Neural crest cell (in vitro differentiated cells): ENCODE measurements around the gene INSC. TPM values are rescaled to one million over a fixed set of nuclear protein-coding genes. Genes with fewer than 3 reads are reported as not detected.

ENCODE experiments used
- DNase-seq: peaks from one replicate; pipeline ENCODE4 v3.0.0; 2021; ENCODE audit warnings: low read depth, mixed read lengths, low spot score
- H3K27ac Mint-ChIP-seq: one replicate; pipeline ENCODE4 v1.8.0; 2021; ENCODE audit warnings: mild to moderate bottlenecking, mixed read lengths; ENCODE audit not compliant: unreplicated experiment
- H3K27me3 Mint-ChIP-seq: 2 replicates; pipeline ENCODE4 v1.8.0; 2021; ENCODE audit warnings: low read depth, mild to moderate bottlenecking, mixed read lengths
- H3K36me3 Mint-ChIP-seq: 2 replicates; pipeline ENCODE4 v1.8.0; 2021; ENCODE audit warnings: low read depth, mild to moderate bottlenecking, mixed read lengths
- H3K4me1 Mint-ChIP-seq: 2 replicates; pipeline ENCODE4 v1.8.0; 2021; ENCODE audit warnings: mixed read lengths
- H3K4me3 Mint-ChIP-seq: one replicate; pipeline ENCODE4 v1.8.0; 2021; ENCODE audit warnings: mild to moderate bottlenecking, mixed read lengths
- H3K9me3 Mint-ChIP-seq: 2 replicates; pipeline ENCODE4 v1.8.0; 2021; ENCODE audit warnings: mixed read lengths
- total RNA-seq: library from RNA; stranded (reverse); gene quantifications from 2 replicates; pipeline ENCODE4 v1.2.1, GENCODE V29; 2021
- TF ChIP-seq, protein P1 (sequence below): fragments of 200-600 bp; sonication (generic); conservative IDR thresholded peaks from 2 replicates; pipeline ENCODE4 v1.5.0; 2021; ENCODE audit warnings: antibody characterized with exemption, mild to moderate bottlenecking

INSC gene
- total RNA-seq, 1 donor from 2014 or later, result 2.6 TPM

- Mint-ChIP-seq H3K27ac (no peak overlapping the region), H3K4me1 (peaks cover 22% of the 10 kb centered on the region), H3K27me3 (no peaks in the 10 kb centered on the region), H3K36me3 (peaks cover 1% of the 10 kb centered on the region), H3K4me3 (no peak overlapping the region), H3K9me3 (peaks cover 2% of the 10 kb centered on the region)
- TF ChIP-seq, protein P1, sequence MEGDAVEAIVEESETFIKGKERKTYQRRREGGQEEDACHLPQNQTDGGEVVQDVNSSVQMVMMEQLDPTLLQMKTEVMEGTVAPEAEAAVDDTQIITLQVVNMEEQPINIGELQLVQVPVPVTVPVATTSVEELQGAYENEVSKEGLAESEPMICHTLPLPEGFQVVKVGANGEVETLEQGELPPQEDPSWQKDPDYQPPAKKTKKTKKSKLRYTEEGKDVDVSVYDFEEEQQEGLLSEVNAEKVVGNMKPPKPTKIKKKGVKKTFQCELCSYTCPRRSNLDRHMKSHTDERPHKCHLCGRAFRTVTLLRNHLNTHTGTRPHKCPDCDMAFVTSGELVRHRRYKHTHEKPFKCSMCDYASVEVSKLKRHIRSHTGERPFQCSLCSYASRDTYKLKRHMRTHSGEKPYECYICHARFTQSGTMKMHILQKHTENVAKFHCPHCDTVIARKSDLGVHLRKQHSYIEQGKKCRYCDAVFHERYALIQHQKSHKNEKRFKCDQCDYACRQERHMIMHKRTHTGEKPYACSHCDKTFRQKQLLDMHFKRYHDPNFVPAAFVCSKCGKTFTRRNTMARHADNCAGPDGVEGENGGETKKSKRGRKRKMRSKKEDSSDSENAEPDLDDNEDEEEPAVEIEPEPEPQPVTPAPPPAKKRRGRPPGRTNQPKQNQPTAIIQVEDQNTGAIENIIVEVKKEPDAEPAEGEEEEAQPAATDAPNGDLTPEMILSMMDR, result no peak
- no peak for DNase-seq
These were observed 55.3 kb downstream of the INSC start for GRCh38 chr11:15169815-15170551.

- Mint-ChIP-seq H3K4me3 (no peak overlapping the region), H3K9me3 (peaks cover 2% of the 10 kb centered on the region)
- no peak for DNase-seq
These were observed 56.0 kb downstream of the INSC start for GRCh38 chr11:15170698-15171097.

GRCh38 chr11:15171956-15172355 is 57.2 kb downstream of the INSC start:
- Mint-ChIP-seq H3K27ac (no peak overlapping the region), H3K27me3 (no peaks in the 10 kb centered on the region), H3K9me3 (no peaks in the 10 kb centered on the region), H3K36me3 (no peaks in the 10 kb centered on the region), H3K4me3 (no peak overlapping the region), H3K4me1 (peaks cover 22% of the 10 kb centered on the region)
- TF ChIP-seq, protein P1, result no peak
- DNase-seq, result no peak

More at GRCh38 chr11:15170698-15171097, 56.0 kb downstream of the INSC start:
- peaks cover 22% of the 10 kb centered on the region for H3K4me1 Mint-ChIP-seq
- no peak overlapping the region for H3K27ac Mint-ChIP-seq
- no peaks in the 10 kb centered on the region for H3K27me3 Mint-ChIP-seq
- H3K36me3 Mint-ChIP-seq, result no peaks in the 10 kb centered on the region
- TF ChIP-seq, protein P1, result no peak

- DNase-seq, result no peak
- Mint-ChIP-seq H3K4me1 (peaks cover 10% of the 10 kb centered on the region), H3K27ac (no peak overlapping the region), H3K9me3 (no peaks in the 10 kb centered on the region), H3K4me3 (no peak overlapping the region), H3K27me3 (no peaks in the 10 kb centered on the region), H3K36me3 (no peaks in the 10 kb centered on the region)
- TF ChIP-seq, protein P1, result no peak
These were observed 61.1 kb downstream of the INSC start for GRCh38 chr11:15175831-15176230.

DNA sequence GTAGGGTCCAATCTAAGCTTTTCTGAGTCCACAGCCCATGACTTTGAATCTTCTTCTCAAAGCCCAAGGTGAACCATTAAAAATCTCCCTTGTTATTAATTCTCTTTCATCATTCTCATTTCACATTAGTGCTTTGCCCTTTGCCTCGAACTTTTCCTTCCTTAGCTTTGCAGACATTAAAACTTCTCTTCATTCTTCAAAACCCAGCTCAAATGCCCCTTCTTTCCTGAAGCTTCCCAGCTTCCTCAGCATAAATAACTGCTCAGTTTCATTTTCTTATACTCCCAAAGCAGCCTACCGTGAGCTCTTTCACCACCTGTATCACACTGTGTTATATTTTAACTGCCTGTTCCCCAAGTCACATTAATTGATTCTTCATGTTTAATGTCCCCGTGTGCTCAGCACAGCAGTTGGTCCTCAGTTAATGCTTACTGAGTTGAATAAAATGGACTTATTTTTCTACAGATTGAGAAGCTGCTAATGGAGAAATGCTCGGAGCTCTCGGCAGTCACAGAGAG is 62.0 kb downstream of the INSC start:
- no peak for DNase-seq
- Mint-ChIP-seq H3K4me3 (no peak overlapping the region), H3K9me3 (no peaks in the 10 kb centered on the region), H3K4me1 (peaks cover 10% of the 10 kb centered on the region), H3K27me3 (no peaks in the 10 kb centered on the region), H3K27ac (no peak overlapping the region), H3K36me3 (no peaks in the 10 kb centered on the region)
- TF ChIP-seq, protein P1, result no peak
